ENCODE results near the gene ACTL6B. TPM values are rescaled to one million over a fixed set of nuclear protein-coding genes. Genes with fewer than 3 reads are reported as not detected.

Gene ACTL6B
- total and polyA plus RNA-seq, 2 of the 13 experiments (the other 11 are each of a cell fraction or from before 2014, with no cell fraction given): not detected

GRCh38 chr7:100705320-100705752 lies 49.1 kb upstream of the ACTL6B start (continued):
- TF ChIP-seq XRCC5 (optimal IDR thresholded peaks at IDR 0.05; ENCODE audit: low read length) (peak; percentile 3), GPBP1L1 (CRISPR knock-in tag; IDR thresholded peaks at IDR 0.05) (no peak), TRIM22 (IDR thresholded peaks at IDR 0.05) (no peak), ZXDC (CRISPR knock-in tag; IDR thresholded peaks at IDR 0.05) (no peak), FOXO4 (CRISPR knock-in tag; conservative IDR thresholded peaks at IDR 0.05) (0 out of 2 replicates have a peak, but pooled peaks have one; percentile 98), GZF1 (CRISPR knock-in tag; IDR thresholded peaks at IDR 0.05) (no peak), SMYD3 (CRISPR knock-in tag; IDR thresholded peaks at IDR 0.05) (no peak), ZNF792 (CRISPR knock-in tag; IDR thresholded peaks at IDR 0.05) (peak; percentile 53; the same call in 1 of the 2 replicates), NAIF1 (CRISPR knock-in tag; IDR thresholded peaks at IDR 0.05; ENCODE audit: borderline replicate concordance) (no peak), HHEX (CRISPR knock-in tag; IDR thresholded peaks at IDR 0.05) (no peak), AKAP8 (CRISPR knock-in tag; IDR thresholded peaks at IDR 0.05) (no peak; the same call in 1 of the 2 replicates), DRAP1 (CRISPR knock-in tag; IDR thresholded peaks at IDR 0.05) (no peak), SOX5 (CRISPR knock-in tag; IDR thresholded peaks at IDR 0.05; ENCODE audit: borderline replicate concordance) (0 out of 2 replicates have a peak, but pooled peaks have one; percentile 35), E2F1 (CRISPR knock-in tag; IDR thresholded peaks at IDR 0.05) (no peak), ZSCAN12 (CRISPR knock-in tag; IDR thresholded peaks at IDR 0.05) (no peak), ZNF709 (CRISPR knock-in tag; IDR thresholded peaks at IDR 0.05) (peak; percentile 90; the same call in 1 of the 2 replicates), MEIS1 (CRISPR knock-in tag; IDR thresholded peaks at IDR 0.05; ENCODE audit: borderline replicate concordance) (no peak), ZNF891 (CRISPR knock-in tag; IDR thresholded peaks at IDR 0.05) (no peak), CENPBD1 (CRISPR knock-in tag; IDR thresholded peaks at IDR 0.05; ENCODE audit: borderline replicate concordance, low read depth) (no peak), ERF (CRISPR knock-in tag; IDR thresholded peaks at IDR 0.05) (peak; percentile 17; the same call in 1 of the 2 replicates), ZNF563 (CRISPR knock-in tag; IDR thresholded peaks at IDR 0.05) (peak; percentile 87), ZNF296 (CRISPR knock-in tag; conservative IDR thresholded peaks at IDR 0.05) (peak; percentile 39; the same call in 1 of the 2 replicates)
